GM12891 (cell line): ENCODE results near the gene NRG2.

Experiments
- POLR2A ChIP-seq: IDR thresholded peaks from 2 replicates; pipeline ENCODE4 v1.6.1; 2011; ENCODE audit warnings: low read depth, low read length, control low read depth
- TAF1 ChIP-seq: IDR thresholded peaks from 2 replicates; pipeline ENCODE4 v1.6.1; 2011; ENCODE audit warnings: low read depth, low read length, control low read depth

GRCh38 chr5:139836469-139837208 is 206.5 kb downstream of the NRG2 start:
- no peak for TF ChIP-seq POLR2A
- TF ChIP-seq TAF1, result no peak
